ENCODE data around the gene MYRF. TPM values are rescaled to one million over a fixed set of nuclear protein-coding genes. Genes with fewer than 3 reads are reported as not detected.

The MYRF gene
- total and polyA plus RNA-seq, 2 donors (not counting 3 experiments of a cell fraction or from before 2014, with no cell fraction given): 0.82 to 0.98 TPM

- Histone ChIP-seq H2AFZ (ENCODE audit: low read depth, low read length) (no peak overlapping the region), H3K27ac (ENCODE audit: insufficient read depth, low read depth, low read length) (no peak overlapping the region), H3K4me2 (ENCODE audit: insufficient read depth, low read length) (no peak overlapping the region), H3K9ac (replicated peaks; ENCODE audit: extremely low read depth, insufficient read depth, low read length) (no peak overlapping the region), H3K36me3 (ENCODE audit: control insufficient read depth in 2 of 2, extremely low read depth in 1 of 2, insufficient read depth in 2 of 2, low read length in 2 of 2) (no peaks in the 10 kb centered on the region), H3K27me3 (ENCODE audit: control insufficient read depth in 2 of 2, insufficient read depth in 2 of 2, low read length in 2 of 2) (no peaks in the 10 kb centered on the region), H3K79me2 (ENCODE audit: control insufficient read depth, insufficient read depth, low read length) (no peaks in the 10 kb centered on the region), H3K9me3 (replicated peaks; ENCODE audit: control insufficient read depth, insufficient read depth, low read length) (no peaks in the 10 kb centered on the region), H4K20me1 (replicated peaks; ENCODE audit: control insufficient read depth, extremely low read depth, insufficient read depth, low read length) (no peaks in the 10 kb centered on the region), H3K4me3 (replicated peaks in 1 of 3; ENCODE audit: insufficient read depth in 1 of 3, low read depth in 1 of 3, low read length in 3 of 3) (no peak overlapping the region), H3K9me1 (replicated peaks; ENCODE audit: control insufficient read depth, extremely low read depth, insufficient read depth, low read length) (no peaks in the 10 kb centered on the region), H3K4me1 (ENCODE audit: control insufficient read depth, extremely low read depth, insufficient read depth, low read length) (no peaks in the 10 kb centered on the region)
- dilution Hi-C loops (cut with MboI; ENCODE audit: extremely low pct_ligation_motif_present, low sequenced_read_pairs): no loop called here
- ChIA-PET CTCF (interaction anchor here (1.3 to 1.6 kb wide), 2 partner anchors 11 to 55 kb away, joined by 3 to 4 read pairs; no protein-coding TSS in a partner anchor), POLR2A (no interaction called here)
- FAIRE-seq: no peak
- DNase-seq (ENCODE audit: low read depth, low spot score): no peak
- BruUV-seq (replicated peaks): no TSS peak
- intact Hi-C loops (cut with micrococcal nuclease): no loop called here
- TF ChIP-seq MAX (IDR thresholded peaks at IDR 0.05; ENCODE audit: insufficient read depth, insufficient read length) (no peak), GATA2 (IDR thresholded peaks at IDR 0.05; ENCODE audit: insufficient read depth, insufficient read length, low read depth, low read length) (no peak), EZH2 (IDR thresholded peaks at IDR 0.05; ENCODE audit: borderline replicate concordance, low read depth, low read length, severe bottlenecking) (no peak), JUN (IDR thresholded peaks at IDR 0.05; ENCODE audit: borderline replicate concordance, insufficient read depth, insufficient read length, low read depth) (no peak), MYC (IDR thresholded peaks at IDR 0.05; ENCODE audit: low read depth, low read length) (no peak), CTCF (IDR thresholded peaks at IDR 0.05; ENCODE audit: extremely low read depth in 1 of 2, insufficient read depth in 1 of 2, low read depth in 1 of 2, low read length in 2 of 2) (no peak), POLR2AphosphoS5 (IDR thresholded peaks at IDR 0.05; ENCODE audit: insufficient read depth, low read depth, low read length) (no peak), POLR2A (IDR thresholded peaks at IDR 0.05; ENCODE audit: low read depth, low read length) (no peak), FOS (IDR thresholded peaks at IDR 0.05; ENCODE audit: borderline replicate concordance, insufficient read depth, low read length) (no peak)
Measured at GRCh38 chr11:61737131-61737530, 15.3 kb upstream of the MYRF start.
